Measurements from ENCODE around the gene ADGRL1. TPM values are rescaled to one million over a fixed set of nuclear protein-coding genes. Genes with fewer than 3 reads are reported as not detected.

ADGRL1 gene
- total and polyA plus RNA-seq, 2 donors (not counting 3 experiments of a cell fraction or from before 2014, with no cell fraction given): 7.3 to 8.3 TPM

DNA sequence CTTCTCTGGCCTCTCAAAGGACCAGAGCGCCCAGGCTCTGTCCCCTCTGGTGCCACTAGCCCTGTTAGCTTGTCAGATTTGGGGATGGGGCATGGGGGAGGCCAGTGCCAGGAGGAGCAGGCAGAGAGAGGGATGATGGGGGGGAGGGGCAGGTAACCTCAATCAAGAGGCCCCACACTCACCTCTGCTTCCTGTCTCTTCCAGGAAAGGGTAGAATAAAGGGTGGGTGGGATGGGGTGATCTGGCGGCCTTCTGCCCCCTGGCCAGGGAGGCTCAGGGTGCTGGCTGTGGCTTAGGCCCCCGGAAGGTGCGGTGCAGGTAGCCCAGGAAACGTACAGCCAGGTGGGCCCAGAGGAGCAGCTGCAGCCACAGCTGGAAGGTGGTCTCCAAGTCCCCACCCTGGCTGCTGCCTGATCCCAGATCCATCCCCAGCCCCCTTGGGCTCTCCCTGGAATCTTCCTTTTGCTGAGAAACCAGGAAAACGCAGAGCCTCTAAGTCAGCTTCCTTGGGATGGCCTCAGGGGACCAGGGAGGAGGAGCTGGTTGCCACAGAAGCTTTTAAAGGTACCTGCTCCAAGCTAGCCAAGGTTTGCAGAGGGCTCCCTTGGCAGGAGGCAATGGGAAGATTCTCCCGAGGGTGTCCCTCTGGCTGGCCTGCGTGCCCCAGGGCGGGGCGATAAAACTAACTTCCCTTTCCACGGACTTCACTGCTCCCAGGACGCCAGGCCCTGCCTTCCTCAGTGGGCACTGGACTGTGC, 93.7 kb downstream of the ADGRL1 start:
- no peak overlapping the region for H2AFZ ChIP-seq (ENCODE audit: low read depth, low read length)
- CTCF ChIA-PET: interaction anchor here (0.7 to 4.8 kb wide), 4 partner anchors 24 to 93 kb away, joined by 3 to 27 read pairs (median 4); partner anchors contain the start of gene ASF1B
- no peak overlapping the region for H3K27ac ChIP-seq (ENCODE audit: insufficient read depth, low read depth, low read length)
- no peaks in the 10 kb centered on the region for H3K9me1 ChIP-seq (replicated peaks; ENCODE audit: control insufficient read depth, extremely low read depth, insufficient read depth, low read length)
- H3K79me2 ChIP-seq (ENCODE audit: control insufficient read depth, insufficient read depth, low read length): peaks cover 30% of the 10 kb centered on the region
- H3K4me2 ChIP-seq (ENCODE audit: insufficient read depth, low read length): no peak overlapping the region
- POLR2A ChIA-PET: interaction anchor here (0.7 kb wide), 1 partner anchor 24 kb away, joined by 3 read pairs; the partner anchor contains the start of gene ASF1B
- peaks cover 19% of the 10 kb centered on the region for H3K4me1 ChIP-seq (ENCODE audit: control insufficient read depth, extremely low read depth, insufficient read depth, low read length)
- H3K9me3 ChIP-seq (replicated peaks; ENCODE audit: control insufficient read depth, insufficient read depth, low read length): no peaks in the 10 kb centered on the region
- H3K27me3 ChIP-seq (ENCODE audit: control insufficient read depth in 2 of 2, insufficient read depth in 2 of 2, low read length in 2 of 2): no peaks in the 10 kb centered on the region
- FAIRE-seq (no peak), DNase-seq (ENCODE audit: low read depth, low spot score) (no peak)
- no peak overlapping the region for H3K4me3 ChIP-seq (replicated peaks in 1 of 3; ENCODE audit: insufficient read depth in 1 of 3, low read depth in 1 of 3, low read length in 3 of 3)
- H3K9ac ChIP-seq (replicated peaks; ENCODE audit: extremely low read depth, insufficient read depth, low read length): no peak overlapping the region
- intact Hi-C loops (cut with micrococcal nuclease): no loop called here
- no peaks in the 10 kb centered on the region for H4K20me1 ChIP-seq (replicated peaks; ENCODE audit: control insufficient read depth, extremely low read depth, insufficient read depth, low read length)
- H3K36me3 ChIP-seq (ENCODE audit: control insufficient read depth in 2 of 2, extremely low read depth in 1 of 2, insufficient read depth in 2 of 2, low read length in 2 of 2): no peaks in the 10 kb centered on the region
- BruUV-seq (replicated peaks): no TSS peak
- TF ChIP-seq JUN (IDR thresholded peaks at IDR 0.05; ENCODE audit: borderline replicate concordance, insufficient read depth, insufficient read length, low read depth): no peak
- TF ChIP-seq POLR2AphosphoS5 (IDR thresholded peaks at IDR 0.05; ENCODE audit: insufficient read depth, low read depth, low read length): no peak
- no peak for TF ChIP-seq EZH2 (IDR thresholded peaks at IDR 0.05; ENCODE audit: borderline replicate concordance, low read depth, low read length, severe bottlenecking)
- no peak for TF ChIP-seq GATA2 (IDR thresholded peaks at IDR 0.05; ENCODE audit: insufficient read depth, insufficient read length, low read depth, low read length)
- TF ChIP-seq MYC (IDR thresholded peaks at IDR 0.05; ENCODE audit: low read depth, low read length): no peak
- no peak for TF ChIP-seq POLR2A (IDR thresholded peaks at IDR 0.05; ENCODE audit: low read depth, low read length)
- TF ChIP-seq, protein P1, sequence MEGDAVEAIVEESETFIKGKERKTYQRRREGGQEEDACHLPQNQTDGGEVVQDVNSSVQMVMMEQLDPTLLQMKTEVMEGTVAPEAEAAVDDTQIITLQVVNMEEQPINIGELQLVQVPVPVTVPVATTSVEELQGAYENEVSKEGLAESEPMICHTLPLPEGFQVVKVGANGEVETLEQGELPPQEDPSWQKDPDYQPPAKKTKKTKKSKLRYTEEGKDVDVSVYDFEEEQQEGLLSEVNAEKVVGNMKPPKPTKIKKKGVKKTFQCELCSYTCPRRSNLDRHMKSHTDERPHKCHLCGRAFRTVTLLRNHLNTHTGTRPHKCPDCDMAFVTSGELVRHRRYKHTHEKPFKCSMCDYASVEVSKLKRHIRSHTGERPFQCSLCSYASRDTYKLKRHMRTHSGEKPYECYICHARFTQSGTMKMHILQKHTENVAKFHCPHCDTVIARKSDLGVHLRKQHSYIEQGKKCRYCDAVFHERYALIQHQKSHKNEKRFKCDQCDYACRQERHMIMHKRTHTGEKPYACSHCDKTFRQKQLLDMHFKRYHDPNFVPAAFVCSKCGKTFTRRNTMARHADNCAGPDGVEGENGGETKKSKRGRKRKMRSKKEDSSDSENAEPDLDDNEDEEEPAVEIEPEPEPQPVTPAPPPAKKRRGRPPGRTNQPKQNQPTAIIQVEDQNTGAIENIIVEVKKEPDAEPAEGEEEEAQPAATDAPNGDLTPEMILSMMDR (IDR thresholded peaks at IDR 0.05; ENCODE audit: extremely low read depth in 1 of 2, insufficient read depth in 1 of 2, low read depth in 1 of 2, low read length in 2 of 2): no peak
- TF ChIP-seq, protein P2, sequence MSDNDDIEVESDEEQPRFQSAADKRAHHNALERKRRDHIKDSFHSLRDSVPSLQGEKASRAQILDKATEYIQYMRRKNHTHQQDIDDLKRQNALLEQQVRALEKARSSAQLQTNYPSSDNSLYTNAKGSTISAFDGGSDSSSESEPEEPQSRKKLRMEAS (IDR thresholded peaks at IDR 0.05; ENCODE audit: insufficient read depth, insufficient read length): no peak
- TF ChIP-seq FOS (IDR thresholded peaks at IDR 0.05; ENCODE audit: borderline replicate concordance, insufficient read depth, low read length): no peak
- dilution Hi-C loops (cut with MboI; ENCODE audit: extremely low pct_ligation_motif_present, low sequenced_read_pairs): no loop called here
